GM12872 (cell line): ENCODE results near the gene ZDHHC18.

Source experiments
- CTCF ChIP-seq: IDR thresholded peaks from 3 replicates; pipeline ENCODE4 v1.5.1; 2011; ENCODE audit warnings: low read depth, mild to moderate bottlenecking, low read length, moderate library complexity; ENCODE audit not compliant: insufficient read depth

The ZDHHC18 gene

GRCh38 chr1:26814893-26815292, 11.6 kb upstream of the ZDHHC18 start:
- no peak for TF ChIP-seq CTCF

- TF ChIP-seq CTCF, result peak; percentile 66
These were observed 5.7 kb upstream of the ZDHHC18 start for GRCh38 chr1:26820784-26821269.

- no peak for TF ChIP-seq CTCF
These were observed 3.6 kb upstream of the ZDHHC18 start for GRCh38 chr1:26822737-26823395.

GRCh38 chr1:26824731-26825130, 1.8 kb upstream of the ZDHHC18 start:
- no peak for TF ChIP-seq CTCF

- TF ChIP-seq CTCF, result no peak
These were observed 667 bp downstream of the ZDHHC18 start for GRCh38 chr1:26827106-26827604.

GRCh38 chr1:26827663-26828062, 1.2 kb downstream of the ZDHHC18 start:
- TF ChIP-seq CTCF, result no peak

- TF ChIP-seq CTCF, result no peak
These were observed 2.0 kb downstream of the ZDHHC18 start for GRCh38 chr1:26828411-26828991.
